Gastrocnemius medialis (tissue), 4 donors: ENCODE data around the gene PIH1D1. TPM values are rescaled to one million over a fixed set of nuclear protein-coding genes. Genes with fewer than 3 reads are reported as not detected.
A peak's percentile ranks its signal among the peaks of the same experiment; 100 is the strongest.

Source experiments
- ATAC-seq, 2 donors: fragments of 150-250 bp; one replicate each; pipeline ENCODE4 v1.9.1; 2016
- DNase-seq, 2 donors: peaks; one replicate each; pipeline ENCODE4 v3.0.0-alpha.2; 2019
- H3K27ac ChIP-seq, 4 donors: fragments of 200-600 bp; sonication (generic); 1 replicate in 1 of 4; 2 replicates in 3 of 4; pipeline ENCODE4 v1.5.1; 2016 to 2018; ENCODE audit warnings: mild to moderate bottlenecking in 2 of 4, moderate library complexity in 1 of 4
- H3K27me3 ChIP-seq, 3 donors: fragments of 200-600 bp; sonication (generic) in 2 of 3; 1 replicate in 1 of 3; 2 replicates in 2 of 3; pipeline versions ENCODE4 v1.5.1 to v1.6.0; 2016 to 2019; ENCODE audit warnings: mild to moderate bottlenecking in 1 of 3, moderate library complexity in 1 of 3
- H3K36me3 ChIP-seq, 2 donors: fragments of 200-600 bp; sonication (generic) in 1 of 2; one replicate each; pipeline ENCODE4 v1.5.1; 2017 to 2018
- H3K4me1 ChIP-seq, 2 donors: fragments of 200-600 bp; sonication (generic) in 1 of 2; one replicate each; pipeline ENCODE4 v1.5.1; 2016 to 2017; ENCODE audit warnings: mild to moderate bottlenecking in 2 of 2
- H3K4me3 ChIP-seq, 4 donors: fragments of 200-600 bp; sonication (generic) in 3 of 4; 1 replicate in 1 of 4; 2 replicates in 3 of 4; pipeline ENCODE4 v1.5.1; 2016 to 2019; ENCODE audit warnings: mild to moderate bottlenecking in 2 of 4
- H3K9me3 ChIP-seq, 3 donors: fragments of 200-600 bp; sonication (generic) in 2 of 3; 1 replicate in 1 of 3; 2 replicates in 2 of 3; pipeline ENCODE4 v1.5.1; 2016 to 2019
- POLR2A ChIP-seq, 2 donors: fragments of 450-650 bp; IDR thresholded peaks; one replicate each; pipeline ENCODE4 v1.6.1; 2017; ENCODE audit warnings: antibody characterized with exemption in 2 of 2, mild to moderate bottlenecking in 2 of 2, moderate library complexity in 2 of 2
- in situ Hi-C, 4 donors: fragments of 200-750 bp; cut with MboI; loops; one replicate each; pipeline versions ENCODE4 v1.15.0 to v1.8.0; 2017; ENCODE audit warnings: low sequenced_read_pairs in 4 of 4
- intact Hi-C: fragments of 100-400 bp; cut with DNase I; formaldehyde crosslinking; loops from one replicate; pipeline ENCODE4 v1.15.1; 2023; ENCODE audit warnings: low total_unique reads
- total RNA-seq, 4 donors: library from RNA; depleted of rRNA; stranded (reverse); fragments of >200 nt; gene quantifications; one replicate each; pipeline versions ENCODE4 v1.1.0 to v1.2.3, GENCODE V29; 2016
- TF ChIP-seq, protein P1 (sequence below), 5 experiments: fragments of 450-650 bp in 3 of 5; fragments of 200-600 bp in 2 of 5; sonication (generic) in 2 of 5; IDR thresholded peaks in 4 of 5; conservative IDR thresholded peaks in 1 of 5; 1 replicate in 4 of 5; 2 replicates in 1 of 5; pipeline ENCODE4 v1.5.1; 2016 to 2019; ENCODE audit warnings: antibody characterized with exemption in 5 of 5, mild to moderate bottlenecking in 3 of 5, moderate library complexity in 3 of 5

Gene PIH1D1
- total RNA-seq, 4 donors from 2014 or later: 41.9 to 107 (median 79.0) TPM

DNA sequence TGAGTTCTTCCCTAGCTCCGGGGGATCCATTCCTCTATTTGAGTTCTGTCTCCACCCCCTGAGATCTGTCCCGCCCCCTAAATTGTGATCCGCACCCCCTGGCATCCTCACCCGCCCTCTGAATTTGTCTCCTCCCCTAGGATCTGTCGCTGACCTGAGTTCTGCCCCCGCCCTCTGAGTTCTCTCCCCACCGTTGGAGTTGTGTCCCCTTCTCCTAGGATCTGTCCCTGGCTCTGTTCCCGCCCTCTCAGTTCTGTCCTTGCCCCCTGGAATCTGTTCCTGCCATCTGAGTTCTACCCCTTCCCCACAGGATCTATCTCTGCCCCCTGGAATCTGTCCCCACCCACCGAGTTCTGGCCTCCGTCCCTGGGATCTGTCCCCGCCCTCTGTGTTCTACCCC is 9.3 kb downstream of the PIH1D1 start:
- in situ Hi-C loops: loop anchor here (5.0 to 10.0 kb wide), 4 partner anchors 48 to 218 kb away; partner anchors contain the start of gene KASH5 (in 1 of the 4)
- Histone ChIP-seq H3K27ac (peak overlapping the region; percentile 65 to 85 (median 82)), H3K36me3 (peaks cover 0 to 6% of the 10 kb centered on the region in 2 donors), H3K4me3 (peak overlapping the region; percentile 61 to 99 (median 80)), H3K27me3 (peaks cover 38 to 48% (median 48%) of the 10 kb centered on the region in 3 donors), H3K9me3 (no peaks in the 10 kb centered on the region), H3K4me1 (no peaks in the 10 kb centered on the region)
- DNase-seq (peak; percentile 49 to 67), ATAC-seq (peak in 1 of 2 donors; percentile 3)
- intact Hi-C loops: loop anchor here (2.0 kb wide), 1 partner anchor 80 kb away; the partner anchor contains the start of genes DKKL1 and TEAD2
- TF ChIP-seq POLR2A (IDR thresholded peaks at IDR 0.05): no peak
- TF ChIP-seq, protein P1, sequence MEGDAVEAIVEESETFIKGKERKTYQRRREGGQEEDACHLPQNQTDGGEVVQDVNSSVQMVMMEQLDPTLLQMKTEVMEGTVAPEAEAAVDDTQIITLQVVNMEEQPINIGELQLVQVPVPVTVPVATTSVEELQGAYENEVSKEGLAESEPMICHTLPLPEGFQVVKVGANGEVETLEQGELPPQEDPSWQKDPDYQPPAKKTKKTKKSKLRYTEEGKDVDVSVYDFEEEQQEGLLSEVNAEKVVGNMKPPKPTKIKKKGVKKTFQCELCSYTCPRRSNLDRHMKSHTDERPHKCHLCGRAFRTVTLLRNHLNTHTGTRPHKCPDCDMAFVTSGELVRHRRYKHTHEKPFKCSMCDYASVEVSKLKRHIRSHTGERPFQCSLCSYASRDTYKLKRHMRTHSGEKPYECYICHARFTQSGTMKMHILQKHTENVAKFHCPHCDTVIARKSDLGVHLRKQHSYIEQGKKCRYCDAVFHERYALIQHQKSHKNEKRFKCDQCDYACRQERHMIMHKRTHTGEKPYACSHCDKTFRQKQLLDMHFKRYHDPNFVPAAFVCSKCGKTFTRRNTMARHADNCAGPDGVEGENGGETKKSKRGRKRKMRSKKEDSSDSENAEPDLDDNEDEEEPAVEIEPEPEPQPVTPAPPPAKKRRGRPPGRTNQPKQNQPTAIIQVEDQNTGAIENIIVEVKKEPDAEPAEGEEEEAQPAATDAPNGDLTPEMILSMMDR (IDR thresholded peaks at IDR 0.05 in 4 of 5, conservative IDR thresholded peaks at IDR 0.05 in 1 of 5): no peak

DNA sequence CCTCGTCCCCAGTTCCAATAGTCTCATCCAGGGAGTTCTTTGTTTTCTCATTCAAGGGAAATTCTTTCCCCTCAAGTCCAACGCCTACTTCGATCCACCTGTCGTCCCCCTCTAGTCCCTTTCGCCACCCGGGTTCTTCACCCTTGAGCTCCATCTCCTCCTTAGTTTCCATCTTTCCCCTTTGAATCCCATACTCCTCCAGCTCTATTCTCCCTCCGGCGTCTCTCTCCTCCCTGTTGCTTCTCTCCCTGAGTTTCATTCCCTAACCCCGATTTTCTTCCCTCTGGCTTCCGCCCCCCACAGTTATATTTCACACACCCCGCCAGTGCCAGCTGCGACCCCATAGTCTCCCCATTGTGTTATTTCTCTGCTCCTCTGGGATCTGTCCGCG is 9.7 kb downstream of the PIH1D1 start:
- in situ Hi-C loops: loop anchor here (5.0 to 10.0 kb wide), 4 partner anchors 47 to 217 kb away; partner anchors contain the start of gene KASH5 (in 1 of the 4)
- Histone ChIP-seq H3K4me3 (peak overlapping the region; percentile 61 to 99 (median 80)), H3K27ac (peak overlapping the region; percentile 65 to 85 (median 82)), H3K9me3 (no peaks in the 10 kb centered on the region), H3K27me3 (peaks cover 42 to 52% (median 52%) of the 10 kb centered on the region in 3 donors), H3K4me1 (no peaks in the 10 kb centered on the region), H3K36me3 (peaks cover 0 to 6% of the 10 kb centered on the region in 2 donors)
- DNase-seq (no peak), ATAC-seq (no peak)
- intact Hi-C loops: loop anchor here (2.0 kb wide), 1 partner anchor 79 kb away; the partner anchor contains the start of genes DKKL1 and TEAD2
- TF ChIP-seq, protein P1 (IDR thresholded peaks at IDR 0.05 in 4 of 5, conservative IDR thresholded peaks at IDR 0.05 in 1 of 5): no peak
- TF ChIP-seq POLR2A (IDR thresholded peaks at IDR 0.05): peak in 1 of 2 donors; percentile 37

DNA sequence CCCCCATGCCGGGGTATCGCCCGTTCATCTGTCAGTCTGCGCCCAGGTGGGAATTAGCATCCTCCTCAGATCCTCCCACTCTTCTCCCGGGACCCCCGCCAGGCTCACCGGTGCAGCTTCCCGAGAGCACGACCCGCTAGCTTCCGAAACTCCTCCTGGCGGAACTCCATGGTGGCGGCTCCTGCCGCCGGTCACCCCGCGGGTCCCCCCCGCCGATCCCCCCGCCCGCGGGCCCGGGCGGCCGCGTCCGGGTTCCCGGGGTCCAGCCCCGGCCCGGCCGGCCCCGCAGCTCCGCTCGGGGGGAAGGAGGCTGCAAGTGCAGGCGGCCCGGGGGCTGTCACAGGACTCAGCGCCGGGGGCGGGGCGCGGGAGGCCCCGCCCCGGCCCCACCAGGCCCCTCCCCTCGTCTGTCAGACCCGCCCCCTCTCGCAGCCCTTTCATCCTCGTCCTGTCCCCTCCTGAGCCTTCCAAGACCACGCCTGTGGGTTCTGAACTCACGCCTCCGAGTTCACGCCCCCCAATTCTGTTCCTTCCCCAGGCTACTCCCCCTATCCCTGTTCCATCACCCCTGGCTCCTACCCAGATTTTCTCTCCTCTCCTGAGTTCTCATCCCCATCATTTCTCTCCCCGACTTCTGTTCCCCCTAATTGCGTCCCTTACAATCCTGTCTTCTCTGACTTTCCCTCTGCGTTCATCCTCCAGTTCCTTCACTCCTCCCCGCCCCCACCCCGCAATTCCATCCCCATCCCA is 10.2 kb downstream of the PIH1D1 start, which contains the start of gene SLC17A7:
TSS of gene SLC17A7 (minus strand) at position 318 of the 750 bp plus-strand sequence. CDS start at position 170, 148 bp downstream.
- TF ChIP-seq POLR2A (IDR thresholded peaks at IDR 0.05): peak in 1 of 2 donors; percentile 27
- TF ChIP-seq, protein P1 (IDR thresholded peaks at IDR 0.05 in 4 of 5, conservative IDR thresholded peaks at IDR 0.05 in 1 of 5): no peak
- Histone ChIP-seq H3K27me3 (peaks cover 47 to 57% (median 57%) of the 10 kb centered on the region in 3 donors), H3K9me3 (no peaks in the 10 kb centered on the region), H3K4me3 (peak within 1 kb of the TSS; percentile 61 to 99 (median 80)), H3K27ac (peak within 1 kb of the TSS; percentile 65 to 85 (median 82)), H3K36me3 (peaks cover 0 to 4% of the 10 kb centered on the region in 2 donors), H3K4me1 (no peaks in the 10 kb centered on the region)
- ATAC-seq (peak in 1 of 2 donors; percentile 5), DNase-seq (peak; percentile 48 to 72)
- intact Hi-C loops (no loop called here), in situ Hi-C loops (loop anchor here (5.0 to 10.0 kb wide), 4 partner anchors 47 to 217 kb away; partner anchors contain the start of gene KASH5 (in 1 of the 4))

DNA sequence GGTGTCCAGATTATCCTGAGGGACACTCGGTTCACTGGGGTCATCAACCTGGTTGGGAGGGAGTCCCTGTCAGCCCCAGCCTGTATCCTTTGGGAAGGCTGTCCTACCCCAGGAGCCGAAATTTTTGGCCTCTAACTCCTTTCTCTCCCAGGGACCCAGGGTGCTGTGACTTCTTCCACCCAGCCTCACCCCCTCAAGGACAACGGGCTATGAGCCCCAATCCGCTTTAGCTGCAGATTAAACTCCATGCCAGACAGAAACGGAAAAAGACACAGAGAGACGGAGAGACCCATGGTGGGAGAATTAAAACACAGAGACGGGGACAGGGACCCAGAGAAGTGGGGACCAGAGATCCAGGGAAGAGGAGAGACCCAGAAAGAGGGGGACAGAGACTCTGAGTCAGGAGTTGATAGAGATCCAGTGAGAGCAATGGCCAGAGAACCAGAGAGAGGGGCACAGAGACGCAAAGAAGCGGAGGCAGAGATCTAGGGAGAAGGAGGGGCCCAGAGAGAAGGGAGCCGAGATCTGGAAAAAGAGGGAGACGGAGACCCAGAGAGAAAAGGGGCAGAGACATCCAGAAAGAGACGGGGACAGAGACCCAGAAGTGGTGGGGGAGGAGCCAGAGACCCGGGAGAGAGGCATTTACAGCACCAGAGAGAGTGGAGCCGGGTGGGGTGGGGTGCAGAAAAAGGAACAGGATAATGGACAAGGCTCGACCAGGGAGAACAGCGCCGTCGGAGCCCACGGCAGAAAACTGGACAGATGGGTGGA is 11.0 kb downstream of the PIH1D1 start:
- intact Hi-C loops (no loop called here), in situ Hi-C loops (loop anchor here (5.0 to 10.0 kb wide), 4 partner anchors 46 to 216 kb away; partner anchors contain the start of gene KASH5 (in 1 of the 4))
- no peak overlapping the region for H3K27ac ChIP-seq
- TF ChIP-seq POLR2A (IDR thresholded peaks at IDR 0.05): no peak
- TF ChIP-seq, protein P1 (IDR thresholded peaks at IDR 0.05 in 4 of 5, conservative IDR thresholded peaks at IDR 0.05 in 1 of 5): no peak
- no peaks in the 10 kb centered on the region for H3K4me1 ChIP-seq
- no peak for DNase-seq
- H3K4me3 ChIP-seq: peak overlapping the region in 3 of 4 donors; percentile 1 to 37 (median 7)
- H3K9me3 ChIP-seq: no peaks in the 10 kb centered on the region
- H3K27me3 ChIP-seq: peaks cover 54 to 65% (median 65%) of the 10 kb centered on the region in 3 donors
- no peak for ATAC-seq
- H3K36me3 ChIP-seq: no peaks in the 10 kb centered on the region
